HepG2 (cell line): ENCODE results near the gene TEX14. TPM values are rescaled to one million over a fixed set of nuclear protein-coding genes. Genes with fewer than 3 reads are reported as not detected.
A peak's percentile ranks its signal among the peaks of the same experiment; 100 is the strongest.

Source experiments
- HDAC1 ChIP-seq: sonication (generic); formaldehyde crosslinking; IDR thresholded peaks from 2 replicates; pipeline ENCODE4 v1.5.1; 2020; ENCODE audit warnings: mild to moderate bottlenecking, missing genetic modification reagents
- HNRNPH1 ChIP-seq: fragments of 200-400 bp; formaldehyde crosslinking; optimal IDR thresholded peaks from 2 replicates; pipeline ENCODE3; 2017; ENCODE audit warnings: mild to moderate bottlenecking, low read depth, low read length
- KDM2A ChIP-seq: sonication (generic); formaldehyde crosslinking; IDR thresholded peaks from 2 replicates; pipeline ENCODE4 v1.4.0; 2020; ENCODE audit warnings: low read depth, missing genetic modification reagents, borderline replicate concordance
- MTF1 ChIP-seq: sonication (generic); formaldehyde crosslinking; IDR thresholded peaks from 2 replicates; pipeline ENCODE4 v1.5.0; 2020; ENCODE audit warnings: missing genetic modification reagents
- NCOR1 ChIP-seq: fragments of 200-600 bp; sonication (generic); IDR thresholded peaks from 2 replicates; pipeline ENCODE4 v1.7.0; 2017; ENCODE audit warnings: antibody characterized with exemption, low read length, borderline replicate concordance
- NONO ChIP-seq, 2 experiments: fragments of 450-650 bp in 1 of 2; sonication (generic) in 1 of 2; formaldehyde crosslinking in 1 of 2; IDR thresholded peaks in 1 of 2; conservative IDR thresholded peaks in 1 of 2; 2 replicates each; pipeline versions ENCODE4 v1.6.1 to v1.8.0; 2017 to 2022; ENCODE audit warnings: mild to moderate bottlenecking in 1 of 2, missing genetic modification reagents in 1 of 2, moderate library complexity in 1 of 2
- PHF20 ChIP-seq: sonication (generic); formaldehyde crosslinking; IDR thresholded peaks from 2 replicates; pipeline ENCODE4 v1.5.0; 2020; ENCODE audit warnings: mild to moderate bottlenecking, missing genetic modification reagents
- RBAK ChIP-seq: sonication (generic); formaldehyde crosslinking; IDR thresholded peaks from 2 replicates; pipeline ENCODE4 v1.5.1; 2020; ENCODE audit warnings: mild to moderate bottlenecking, missing genetic modification reagents
- RBFOX2 ChIP-seq: fragments of 200-400 bp; formaldehyde crosslinking; IDR thresholded peaks from 2 replicates; pipeline ENCODE4 v1.6.1; 2017; ENCODE audit warnings: low read depth, mild to moderate bottlenecking, low read length
- SIN3B ChIP-seq: fragments of 150-350 bp; IDR thresholded peaks from 2 replicates; pipeline ENCODE4 v1.6.1; 2014; ENCODE audit warnings: low read length
- SNAI1 ChIP-seq: sonication (generic); formaldehyde crosslinking; IDR thresholded peaks from 2 replicates; pipeline ENCODE4 v1.5.0; 2020; ENCODE audit warnings: mild to moderate bottlenecking, missing genetic modification reagents, borderline replicate concordance
- ZBTB14 ChIP-seq: sonication (generic); formaldehyde crosslinking; IDR thresholded peaks from 2 replicates; pipeline ENCODE4 v1.4.0; 2020; ENCODE audit warnings: missing genetic modification reagents
- ZFP36L1 ChIP-seq: sonication (generic); formaldehyde crosslinking; IDR thresholded peaks from 2 replicates; pipeline ENCODE4 v1.8.0; 2022; ENCODE audit warnings: mild to moderate bottlenecking, missing genetic modification reagents, moderate library complexity
- ZNF18 ChIP-seq: sonication (generic); formaldehyde crosslinking; IDR thresholded peaks from 2 replicates; pipeline ENCODE4 v1.8.0; 2022; ENCODE audit warnings: mild to moderate bottlenecking, missing genetic modification reagents; ENCODE audit not compliant: insufficient replicate concordance
- ZNF232 ChIP-seq: sonication (generic); formaldehyde crosslinking; IDR thresholded peaks from 2 replicates; pipeline ENCODE4 v1.4.0; 2020; ENCODE audit warnings: missing genetic modification reagents, borderline replicate concordance
- ZNF792 ChIP-seq: IDR thresholded peaks from 2 replicates; pipeline ENCODE4 v1.6.1; 2016
- polyA plus RNA-seq, 8 experiments: library from polyadenylated mRNA; depleted of rRNA in 3 of 8; stranded (reverse) in 7 of 8; unstranded in 1 of 8; fragments of >200 nt; fragmentation: Illumina TruSeq in 4 of 8; extraction: Trizol in 4 of 8; gene quantifications; 2 replicates each; pipeline versions ENCODE4 v1.2.1 to v1.2.3, GENCODE V29; 2011 to 2016; ENCODE audit warnings: low read depth in 4 of 8, missing spikeins in 1 of 8, mixed read lengths in 1 of 8; ENCODE audit not compliant: insufficient read depth in 1 of 8
- total RNA-seq, 5 experiments: library from RNA; depleted of rRNA; stranded (reverse); fragments of >200 nt; fragmentation: Illumina TruSeq; extraction: Trizol; gene quantifications; 2 replicates each; pipeline ENCODE4 v1.2.3, GENCODE V29; 2016; ENCODE audit warnings: low read depth in 1 of 5
- TF ChIP-seq, protein P1 (sequence below): sonication (generic); formaldehyde crosslinking; IDR thresholded peaks from 2 replicates; pipeline ENCODE4 v1.4.0; 2020; ENCODE audit warnings: mild to moderate bottlenecking, missing genetic modification reagents
- TF ChIP-seq, protein P2 (sequence below): fragments of 450-650 bp; IDR thresholded peaks from 2 replicates; pipeline ENCODE4 v1.6.1; 2017; ENCODE audit warnings: mild to moderate bottlenecking
- TF ChIP-seq, protein P3 (sequence below): sonication (generic); formaldehyde crosslinking; IDR thresholded peaks from 2 replicates; pipeline ENCODE4 v1.4.0; 2020; ENCODE audit warnings: low read depth, mild to moderate bottlenecking, missing genetic modification reagents

The TEX14 gene
- total and polyA plus RNA-seq, 2 of the 13 experiments (the other 11 are each of a cell fraction or from before 2014, with no cell fraction given), result 0.04 to 0.07 TPM

- peak; percentile 93; the same call in 1 of the 2 replicates for TF ChIP-seq ZFP36L1 (CRISPR knock-in tag)
- no peak for TF ChIP-seq PHF20 (CRISPR knock-in tag)
- peak; percentile 87; the same call in 1 of the 2 replicates for TF ChIP-seq ZNF232
- TF ChIP-seq SNAI1, result no peak
- TF ChIP-seq HDAC1 (CRISPR knock-in tag), result peak; percentile 37; the same call in 1 of the 2 replicates
- peak; percentile 91 for TF ChIP-seq RBFOX2
- TF ChIP-seq RBAK (CRISPR knock-in tag), result peak; percentile 43; the same call in 1 of the 2 replicates
- peak; percentile 98; the same call in 1 of the 2 replicates for TF ChIP-seq ZNF792 (CRISPR knock-in tag)
- TF ChIP-seq, protein P1, sequence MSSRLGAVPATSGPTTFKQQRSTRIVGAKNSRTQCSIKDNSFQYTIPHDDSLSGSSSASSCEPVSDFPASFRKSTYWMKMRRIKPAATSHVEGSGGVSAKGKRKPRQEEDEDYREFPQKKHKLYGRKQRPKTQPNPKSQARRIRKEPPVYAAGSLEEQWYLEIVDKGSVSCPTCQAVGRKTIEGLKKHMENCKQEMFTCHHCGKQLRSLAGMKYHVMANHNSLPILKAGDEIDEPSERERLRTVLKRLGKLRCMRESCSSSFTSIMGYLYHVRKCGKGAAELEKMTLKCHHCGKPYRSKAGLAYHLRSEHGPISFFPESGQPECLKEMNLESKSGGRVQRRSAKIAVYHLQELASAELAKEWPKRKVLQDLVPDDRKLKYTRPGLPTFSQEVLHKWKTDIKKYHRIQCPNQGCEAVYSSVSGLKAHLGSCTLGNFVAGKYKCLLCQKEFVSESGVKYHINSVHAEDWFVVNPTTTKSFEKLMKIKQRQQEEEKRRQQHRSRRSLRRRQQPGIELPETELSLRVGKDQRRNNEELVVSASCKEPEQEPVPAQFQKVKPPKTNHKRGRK (CRISPR knock-in tag), result 0 out of 2 replicates have a peak, but pooled peaks have one; percentile 81
- peak; percentile 64; the same call in 1 of the 2 replicates for TF ChIP-seq KDM2A (CRISPR knock-in tag)
- peak; percentile 98 for TF ChIP-seq NONO (IDR thresholded peaks at IDR 0.05)
- peak; percentile 90 for TF ChIP-seq NONO (CRISPR knock-in tag; conservative IDR thresholded peaks at IDR 0.05)
- TF ChIP-seq NCOR1, result peak; percentile 55
- peak; percentile 97 for TF ChIP-seq HNRNPH1
- 0 out of 2 replicates have a peak, but pooled peaks have one; percentile 40 for TF ChIP-seq ZBTB14 (CRISPR knock-in tag)
- TF ChIP-seq, protein P2, sequence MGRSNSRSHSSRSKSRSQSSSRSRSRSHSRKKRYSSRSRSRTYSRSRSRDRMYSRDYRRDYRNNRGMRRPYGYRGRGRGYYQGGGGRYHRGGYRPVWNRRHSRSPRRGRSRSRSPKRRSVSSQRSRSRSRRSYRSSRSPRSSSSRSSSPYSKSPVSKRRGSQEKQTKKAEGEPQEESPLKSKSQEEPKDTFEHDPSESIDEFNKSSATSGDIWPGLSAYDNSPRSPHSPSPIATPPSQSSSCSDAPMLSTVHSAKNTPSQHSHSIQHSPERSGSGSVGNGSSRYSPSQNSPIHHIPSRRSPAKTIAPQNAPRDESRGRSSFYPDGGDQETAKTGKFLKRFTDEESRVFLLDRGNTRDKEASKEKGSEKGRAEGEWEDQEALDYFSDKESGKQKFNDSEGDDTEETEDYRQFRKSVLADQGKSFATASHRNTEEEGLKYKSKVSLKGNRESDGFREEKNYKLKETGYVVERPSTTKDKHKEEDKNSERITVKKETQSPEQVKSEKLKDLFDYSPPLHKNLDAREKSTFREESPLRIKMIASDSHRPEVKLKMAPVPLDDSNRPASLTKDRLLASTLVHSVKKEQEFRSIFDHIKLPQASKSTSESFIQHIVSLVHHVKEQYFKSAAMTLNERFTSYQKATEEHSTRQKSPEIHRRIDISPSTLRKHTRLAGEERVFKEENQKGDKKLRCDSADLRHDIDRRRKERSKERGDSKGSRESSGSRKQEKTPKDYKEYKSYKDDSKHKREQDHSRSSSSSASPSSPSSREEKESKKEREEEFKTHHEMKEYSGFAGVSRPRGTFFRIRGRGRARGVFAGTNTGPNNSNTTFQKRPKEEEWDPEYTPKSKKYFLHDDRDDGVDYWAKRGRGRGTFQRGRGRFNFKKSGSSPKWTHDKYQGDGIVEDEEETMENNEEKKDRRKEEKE, result no peak
- TF ChIP-seq, protein P3, sequence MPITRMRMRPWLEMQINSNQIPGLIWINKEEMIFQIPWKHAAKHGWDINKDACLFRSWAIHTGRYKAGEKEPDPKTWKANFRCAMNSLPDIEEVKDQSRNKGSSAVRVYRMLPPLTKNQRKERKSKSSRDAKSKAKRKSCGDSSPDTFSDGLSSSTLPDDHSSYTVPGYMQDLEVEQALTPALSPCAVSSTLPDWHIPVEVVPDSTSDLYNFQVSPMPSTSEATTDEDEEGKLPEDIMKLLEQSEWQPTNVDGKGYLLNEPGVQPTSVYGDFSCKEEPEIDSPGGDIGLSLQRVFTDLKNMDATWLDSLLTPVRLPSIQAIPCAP, result no peak
- TF ChIP-seq SIN3B, result peak; percentile 68; the same call in 1 of the 2 replicates
- TF ChIP-seq MTF1, result peak; percentile 45; the same call in 1 of the 2 replicates
- TF ChIP-seq ZNF18 (CRISPR knock-in tag), result peak; percentile 79
Measured at GRCh38 chr17:58658804-58659713, 32.8 kb downstream of the TEX14 start (continued).
